Prostate gland (tissue), 2 donors: ENCODE data around the gene TMC5.

Experiments
- POLR2A ChIP-seq: fragments of 450-650 bp; IDR thresholded peaks from one replicate; pipeline ENCODE4 v1.6.1; 2016; ENCODE audit warnings: antibody characterized with exemption, mild to moderate bottlenecking
- TF ChIP-seq, protein P1 (sequence below), 4 experiments: fragments of 200-600 bp in 2 of 4; fragments of 450-650 bp in 2 of 4; sonication (generic) in 2 of 4; IDR thresholded peaks; 1 replicate in 3 of 4; 2 replicates in 1 of 4; pipeline ENCODE4 v1.5.1; 2016 to 2019; ENCODE audit warnings: antibody characterized with exemption in 4 of 4, mild to moderate bottlenecking in 2 of 4, moderate library complexity in 2 of 4

GRCh38 chr16:19411298-19411697 lies 6.4 kb upstream of the TMC5 start:
- TF ChIP-seq, protein P1, sequence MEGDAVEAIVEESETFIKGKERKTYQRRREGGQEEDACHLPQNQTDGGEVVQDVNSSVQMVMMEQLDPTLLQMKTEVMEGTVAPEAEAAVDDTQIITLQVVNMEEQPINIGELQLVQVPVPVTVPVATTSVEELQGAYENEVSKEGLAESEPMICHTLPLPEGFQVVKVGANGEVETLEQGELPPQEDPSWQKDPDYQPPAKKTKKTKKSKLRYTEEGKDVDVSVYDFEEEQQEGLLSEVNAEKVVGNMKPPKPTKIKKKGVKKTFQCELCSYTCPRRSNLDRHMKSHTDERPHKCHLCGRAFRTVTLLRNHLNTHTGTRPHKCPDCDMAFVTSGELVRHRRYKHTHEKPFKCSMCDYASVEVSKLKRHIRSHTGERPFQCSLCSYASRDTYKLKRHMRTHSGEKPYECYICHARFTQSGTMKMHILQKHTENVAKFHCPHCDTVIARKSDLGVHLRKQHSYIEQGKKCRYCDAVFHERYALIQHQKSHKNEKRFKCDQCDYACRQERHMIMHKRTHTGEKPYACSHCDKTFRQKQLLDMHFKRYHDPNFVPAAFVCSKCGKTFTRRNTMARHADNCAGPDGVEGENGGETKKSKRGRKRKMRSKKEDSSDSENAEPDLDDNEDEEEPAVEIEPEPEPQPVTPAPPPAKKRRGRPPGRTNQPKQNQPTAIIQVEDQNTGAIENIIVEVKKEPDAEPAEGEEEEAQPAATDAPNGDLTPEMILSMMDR (IDR thresholded peaks at IDR 0.05) = no peak
- no peak for TF ChIP-seq POLR2A
